Measurements from ENCODE around the gene IL1RAPL1. TPM values are rescaled to one million over a fixed set of nuclear protein-coding genes. Genes with fewer than 3 reads are reported as not detected.

Gene IL1RAPL1
- total and polyA plus RNA-seq, 2 experiments from 2014 or later = 0.18 to 0.49 TPM

- H3K36me3 Mint-ChIP-seq (ENCODE audit: low read depth) = no peaks in the 10 kb centered on the region
- H3K27me3 Mint-ChIP-seq (ENCODE audit: insufficient read depth, low read depth, poor library complexity) = no peaks in the 10 kb centered on the region
- Histone ChIP-seq H3K4me2 (no peak overlapping the region), H3K4me1 (ENCODE audit: insufficient read depth) (no peaks in the 10 kb centered on the region), H3K9me2 (ENCODE audit: insufficient read depth) (no peaks in the 10 kb centered on the region), H3K4me3 (no peak overlapping the region), H4K20me1 (replicated peaks; ENCODE audit: insufficient read depth) (no peaks in the 10 kb centered on the region), H3K79me2 (replicated peaks; ENCODE audit: insufficient read depth) (no peaks in the 10 kb centered on the region), H3K27me3 (ENCODE audit: insufficient read depth) (no peaks in the 10 kb centered on the region), H3K36me3 (ENCODE audit: insufficient read depth) (no peaks in the 10 kb centered on the region), H3F3A (replicated peaks; ENCODE audit: low read depth) (no peaks in the 10 kb centered on the region), H2AFZ (no peak overlapping the region), H3K27ac (ENCODE audit: low read depth) (no peak overlapping the region)
- TF ChIP-seq CREB1 (CRISPR knock-in tag; IDR thresholded peaks at IDR 0.05; ENCODE audit: low read depth) (no peak), EZH2 (IDR thresholded peaks at IDR 0.05; ENCODE audit: low read depth, unreplicated experiment) (no peak), REST (IDR thresholded peaks at IDR 0.05; ENCODE audit: unreplicated experiment) (no peak), STAT1 (IDR thresholded peaks at IDR 0.05; ENCODE audit: unreplicated experiment) (no peak), EZH2phosphoT487 (IDR thresholded peaks at IDR 0.05; ENCODE audit: unreplicated experiment) (no peak), NANOG (IDR thresholded peaks at IDR 0.05; ENCODE audit: borderline replicate concordance) (no peak), ZNF331 (CRISPR knock-in tag; IDR thresholded peaks at IDR 0.05; ENCODE audit: low read depth) (no peak), JUNB (IDR thresholded peaks at IDR 0.05; ENCODE audit: unreplicated experiment) (no peak), POLR2AphosphoS5 (IDR thresholded peaks at IDR 0.05; ENCODE audit: low read depth) (no peak), ETS1 (IDR thresholded peaks at IDR 0.05) (no peak), ZNF462 (CRISPR knock-in tag; IDR thresholded peaks at IDR 0.05) (no peak), ZNF114 (CRISPR knock-in tag; IDR thresholded peaks at IDR 0.05) (no peak)
- TF ChIP-seq, protein P1, sequence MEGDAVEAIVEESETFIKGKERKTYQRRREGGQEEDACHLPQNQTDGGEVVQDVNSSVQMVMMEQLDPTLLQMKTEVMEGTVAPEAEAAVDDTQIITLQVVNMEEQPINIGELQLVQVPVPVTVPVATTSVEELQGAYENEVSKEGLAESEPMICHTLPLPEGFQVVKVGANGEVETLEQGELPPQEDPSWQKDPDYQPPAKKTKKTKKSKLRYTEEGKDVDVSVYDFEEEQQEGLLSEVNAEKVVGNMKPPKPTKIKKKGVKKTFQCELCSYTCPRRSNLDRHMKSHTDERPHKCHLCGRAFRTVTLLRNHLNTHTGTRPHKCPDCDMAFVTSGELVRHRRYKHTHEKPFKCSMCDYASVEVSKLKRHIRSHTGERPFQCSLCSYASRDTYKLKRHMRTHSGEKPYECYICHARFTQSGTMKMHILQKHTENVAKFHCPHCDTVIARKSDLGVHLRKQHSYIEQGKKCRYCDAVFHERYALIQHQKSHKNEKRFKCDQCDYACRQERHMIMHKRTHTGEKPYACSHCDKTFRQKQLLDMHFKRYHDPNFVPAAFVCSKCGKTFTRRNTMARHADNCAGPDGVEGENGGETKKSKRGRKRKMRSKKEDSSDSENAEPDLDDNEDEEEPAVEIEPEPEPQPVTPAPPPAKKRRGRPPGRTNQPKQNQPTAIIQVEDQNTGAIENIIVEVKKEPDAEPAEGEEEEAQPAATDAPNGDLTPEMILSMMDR (conservative IDR thresholded peaks at IDR 0.05; ENCODE audit: low read depth in 2 of 2) = no peak
- H3K27ac Mint-ChIP-seq = no peak overlapping the region
- no peak for ATAC-seq
- DNase-seq (ENCODE audit: low spot score) = no peak
- no peaks in the 10 kb centered on the region for H3K4me1 Mint-ChIP-seq
- no peaks in the 10 kb centered on the region; the same call in 2 of the 3 replicates for H3K9me3 Mint-ChIP-seq
- H3K4me3 Mint-ChIP-seq = no peak overlapping the region
Measured at GRCh38 chrX:29487214-29487613, 900.0 kb downstream of the IL1RAPL1 start.

Data from GM23338 (cell line).